Tibial nerve (tissue), 4 donors: ENCODE data around the gene SFRP2. TPM values are rescaled to one million over a fixed set of nuclear protein-coding genes. Genes with fewer than 3 reads are reported as not detected.

Experiments used
- DNase-seq, 2 donors: peaks; one replicate each; pipeline ENCODE4 v3.0.0-alpha.2; 2019; ENCODE audit warnings: low spot score in 2 of 2
- H3K27ac ChIP-seq, 4 donors: fragments of 200-600 bp; sonication (generic) in 3 of 4; one replicate each; pipeline ENCODE4 v1.5.1; 2017 to 2019; ENCODE audit warnings: mild to moderate bottlenecking in 1 of 4
- H3K27me3 ChIP-seq, 2 donors: fragments of 200-600 bp; sonication (generic) in 1 of 2; one replicate each; pipeline versions ENCODE4 v1.5.1 to v1.6.0; 2017 to 2019
- H3K36me3 ChIP-seq, 3 donors: fragments of 200-600 bp; sonication (generic); one replicate each; pipeline ENCODE4 v1.5.1; 2018 to 2019
- H3K4me1 ChIP-seq, 4 donors: fragments of 200-600 bp; sonication (generic) in 3 of 4; one replicate each; pipeline ENCODE4 v1.5.1; 2017 to 2019
- H3K4me3 ChIP-seq, 4 donors: fragments of 200-600 bp; sonication (generic) in 3 of 4; one replicate each; pipeline ENCODE4 v1.5.1; 2017 to 2019; ENCODE audit warnings: mild to moderate bottlenecking in 1 of 4, moderate library complexity in 1 of 4
- H3K9me3 ChIP-seq, 4 donors: fragments of 200-600 bp; sonication (generic) in 3 of 4; one replicate each; pipeline ENCODE4 v1.5.1; 2017 to 2019
- CTCF ChIP-seq, 5 experiments: fragments of 200-600 bp in 3 of 5; fragments of 450-650 bp in 2 of 5; sonication (generic) in 3 of 5; IDR thresholded peaks; one replicate each; pipeline ENCODE4 v1.5.1; 2016 to 2019; ENCODE audit warnings: antibody characterized with exemption in 5 of 5, mild to moderate bottlenecking in 3 of 5, moderate library complexity in 2 of 5
- EP300 ChIP-seq, 2 donors: sonication (generic); formaldehyde crosslinking; IDR thresholded peaks; one replicate each; pipeline ENCODE4 v1.6.1; 2017; ENCODE audit warnings: antibody characterized with exemption in 2 of 2, mild to moderate bottlenecking in 1 of 2
- POLR2A ChIP-seq, 2 donors: fragments of 450-650 bp; IDR thresholded peaks; one replicate each; pipeline ENCODE4 v1.6.1; 2017; ENCODE audit warnings: antibody characterized with exemption in 2 of 2, mild to moderate bottlenecking in 2 of 2, moderate library complexity in 2 of 2
- WGBS, 2 donors: methylation state at CpG; one replicate each; pipeline ENCODE4 v1.1.5; 2018; 5-methylcytosine and 5-hydroxymethylcytosine counted together
- total RNA-seq, 4 donors: library from RNA; depleted of rRNA; stranded (reverse); fragments of >200 nt; gene quantifications; one replicate each; pipeline ENCODE4 v1.1.0, GENCODE V29; 2016

Gene SFRP2
- total RNA-seq, 4 donors from 2014 or later: 9.9 to 38.0 (median 21.8) TPM

- DNase-seq: no peak
- Histone ChIP-seq H3K27me3 (no peaks in the 10 kb centered on the region), H3K27ac (no peak overlapping the region), H3K9me3 (peaks cover 0 to 2% (median 0%) of the 10 kb centered on the region in 4 donors), H3K4me3 (no peak overlapping the region), H3K36me3 (no peaks in the 10 kb centered on the region), H3K4me1 (no peaks in the 10 kb centered on the region)
- TF ChIP-seq CTCF (IDR thresholded peaks at IDR 0.05): no peak
- TF ChIP-seq POLR2A (IDR thresholded peaks at IDR 0.05): no peak
- no peak for TF ChIP-seq EP300 (IDR thresholded peaks at IDR 0.05)
These were observed 20.4 kb upstream of the SFRP2 start for GRCh38 chr4:153809307-153809706.

- Histone ChIP-seq H3K27me3 (no peaks in the 10 kb centered on the region), H3K4me3 (no peak overlapping the region), H3K36me3 (no peaks in the 10 kb centered on the region), H3K27ac (no peak overlapping the region), H3K9me3 (peaks cover 0 to 2% (median 0%) of the 10 kb centered on the region in 4 donors), H3K4me1 (no peaks in the 10 kb centered on the region)
- no peak for TF ChIP-seq POLR2A (IDR thresholded peaks at IDR 0.05)
- no peak for TF ChIP-seq CTCF (IDR thresholded peaks at IDR 0.05)
- TF ChIP-seq EP300 (IDR thresholded peaks at IDR 0.05): no peak
- 76 to 86% methylated on average over 1 of the region's 1 CpG for WGBS, 2 donors
- no peak for DNase-seq
These were observed 19.3 kb upstream of the SFRP2 start for GRCh38 chr4:153808175-153808574.

- Histone ChIP-seq H3K27me3 (no peaks in the 10 kb centered on the region), H3K27ac (no peak overlapping the region), H3K4me1 (no peaks in the 10 kb centered on the region), H3K36me3 (no peaks in the 10 kb centered on the region), H3K9me3 (no peaks in the 10 kb centered on the region), H3K4me3 (no peak overlapping the region)
- 92 to 95% methylated on average over 29 to 30 of the region's 30 CpGs for WGBS, 2 donors
- no peak for DNase-seq
- TF ChIP-seq CTCF (IDR thresholded peaks at IDR 0.05) (no peak), EP300 (IDR thresholded peaks at IDR 0.05) (no peak), POLR2A (IDR thresholded peaks at IDR 0.05) (no peak)
These were observed 17.2 kb upstream of the SFRP2 start for GRCh38 chr4:153806073-153806472.

DNA sequence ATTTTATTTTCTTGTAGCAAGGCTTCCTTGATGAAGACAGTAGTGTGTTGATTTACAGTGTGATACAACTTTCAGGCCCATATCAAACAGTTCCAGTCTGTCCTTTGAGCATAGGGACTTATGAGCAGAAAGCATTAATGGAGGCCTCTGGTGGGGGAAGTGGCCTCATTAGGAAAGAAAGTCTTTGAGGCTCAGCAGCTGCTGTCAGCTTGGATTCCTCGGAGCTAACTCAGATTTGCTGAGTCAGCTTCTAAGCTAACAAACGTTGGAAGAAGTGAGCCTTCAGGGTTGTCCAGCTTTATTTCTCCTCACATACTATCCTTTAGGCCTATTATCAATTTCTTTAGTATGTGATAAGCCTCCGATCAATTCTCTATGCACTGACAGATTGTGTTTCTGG, 15.8 kb upstream of the SFRP2 start:
- Histone ChIP-seq H3K4me1 (no peaks in the 10 kb centered on the region), H3K9me3 (no peaks in the 10 kb centered on the region), H3K27ac (no peak overlapping the region), H3K4me3 (no peak overlapping the region), H3K36me3 (no peaks in the 10 kb centered on the region), H3K27me3 (no peaks in the 10 kb centered on the region)
- 33 to 40% methylated on average over 2 to 3 of the region's 3 CpGs for WGBS, 2 donors
- no peak for DNase-seq
- TF ChIP-seq POLR2A (IDR thresholded peaks at IDR 0.05): no peak
- TF ChIP-seq EP300 (IDR thresholded peaks at IDR 0.05): no peak
- TF ChIP-seq CTCF (IDR thresholded peaks at IDR 0.05): no peak

- Histone ChIP-seq H3K36me3 (no peaks in the 10 kb centered on the region), H3K4me1 (peaks cover 0 to 3% (median 0%) of the 10 kb centered on the region in 4 donors), H3K4me3 (no peak overlapping the region), H3K27me3 (peaks cover 0 to 3% of the 10 kb centered on the region in 2 donors), H3K9me3 (no peaks in the 10 kb centered on the region), H3K27ac (no peak overlapping the region)
- 24 to 25% methylated on average over 2 of the region's 2 CpGs for WGBS, 2 donors
- no peak for TF ChIP-seq CTCF (IDR thresholded peaks at IDR 0.05)
- TF ChIP-seq POLR2A (IDR thresholded peaks at IDR 0.05): no peak
- TF ChIP-seq EP300 (IDR thresholded peaks at IDR 0.05): no peak
- no peak for DNase-seq
These were observed 10.8 kb upstream of the SFRP2 start for GRCh38 chr4:153799694-153800074.
